ENCODE measurements around the gene AMZ2.
"Not testable (repeated sequence)": the region's sequence is repeated elsewhere in the genome, so short reads cannot be mapped to it uniquely, and the experiment has no call there.

AMZ2 gene

DNA sequence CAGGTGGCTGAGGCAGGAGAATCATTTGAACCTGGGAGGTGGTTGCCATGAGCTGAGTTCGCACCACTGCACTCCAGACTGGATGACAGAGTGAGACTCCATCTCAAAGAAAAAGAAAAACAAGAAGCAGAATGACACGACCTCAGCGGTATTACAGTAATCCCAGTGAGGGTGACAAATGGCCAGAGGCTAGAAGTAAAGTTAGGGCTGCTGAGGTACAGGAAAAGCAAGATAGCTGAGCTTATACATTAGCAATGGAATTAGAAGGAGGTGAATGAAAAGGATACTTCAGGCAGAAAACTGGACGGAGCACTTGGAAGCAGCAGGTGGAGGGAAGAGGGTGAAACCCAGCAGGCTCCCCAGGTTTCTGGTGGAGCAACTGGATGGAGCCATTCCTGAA is 26.1 kb upstream of the AMZ2 start:
- no peak for DNase-seq

DNA sequence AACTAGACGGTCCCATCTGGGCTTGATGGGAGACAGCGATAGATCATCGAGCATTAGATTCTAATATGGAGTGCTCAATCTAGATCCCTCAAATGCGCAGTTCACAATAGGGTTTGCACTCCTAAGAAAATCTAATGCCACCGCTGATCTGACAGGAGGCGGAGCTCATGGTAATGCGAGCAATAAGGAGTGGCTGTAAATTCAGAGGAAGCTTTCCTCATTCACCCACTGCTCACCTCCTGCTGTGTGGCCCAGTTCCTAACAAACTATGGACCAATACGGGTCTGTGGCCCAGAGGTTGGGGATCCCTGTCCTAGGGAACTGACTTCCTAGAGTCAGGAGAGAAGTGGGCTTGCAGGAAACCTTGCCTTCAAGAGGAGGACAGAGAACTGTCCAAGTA is 25.2 kb upstream of the AMZ2 start:
- no peak for DNase-seq

DNA sequence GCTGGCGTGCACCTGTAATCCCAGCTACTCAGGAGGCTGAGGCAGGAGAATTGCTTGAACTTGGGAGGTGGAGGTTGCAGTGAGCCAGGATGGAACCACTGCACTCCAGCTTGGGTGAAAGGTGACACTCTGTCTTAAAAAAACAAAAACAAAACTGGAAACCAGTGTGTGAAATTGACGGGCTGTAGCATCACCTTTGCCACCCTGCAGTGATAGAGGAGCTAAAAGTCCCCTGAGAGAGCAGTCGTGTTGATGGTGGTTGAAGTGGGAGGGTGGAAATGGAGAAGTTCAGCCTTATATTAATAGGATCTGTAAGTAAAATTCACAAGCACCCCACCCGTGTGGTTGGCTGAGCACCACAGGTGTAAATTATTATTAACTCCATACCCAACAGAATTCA is 22.8 kb upstream of the AMZ2 start:
- not testable (repeated sequence) for DNase-seq

GRCh38 chr17:68228039-68228680 is 19.7 kb upstream of the AMZ2 start:
- not testable (repeated sequence) for DNase-seq

- DNase-seq = no peak
Measured at GRCh38 chr17:68228817-68229570, 18.8 kb upstream of the AMZ2 start.

DNA sequence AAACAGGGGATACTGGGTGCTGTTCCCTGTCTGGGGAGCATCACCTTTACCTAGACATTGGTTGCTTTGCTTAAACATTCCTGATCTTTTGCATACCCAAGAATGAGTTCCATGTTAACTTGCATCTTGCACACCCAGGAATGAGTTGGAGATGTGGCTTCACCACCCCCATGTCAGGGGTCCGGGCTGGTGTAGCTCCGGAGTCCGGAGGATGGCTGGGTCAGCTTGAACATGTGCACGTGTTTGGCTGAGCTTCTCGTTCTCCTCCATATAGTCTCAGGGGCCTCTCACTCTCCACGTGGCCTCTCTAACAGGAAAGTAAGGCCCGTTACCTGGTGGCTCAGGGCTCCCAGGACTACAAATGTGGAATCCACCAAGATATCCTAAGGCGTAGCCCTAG is 18.2 kb upstream of the AMZ2 start:
- DNase-seq = no peak

GRCh38 chr17:68231131-68231530 is 16.7 kb upstream of the AMZ2 start:
- not testable (repeated sequence) for DNase-seq

DNA sequence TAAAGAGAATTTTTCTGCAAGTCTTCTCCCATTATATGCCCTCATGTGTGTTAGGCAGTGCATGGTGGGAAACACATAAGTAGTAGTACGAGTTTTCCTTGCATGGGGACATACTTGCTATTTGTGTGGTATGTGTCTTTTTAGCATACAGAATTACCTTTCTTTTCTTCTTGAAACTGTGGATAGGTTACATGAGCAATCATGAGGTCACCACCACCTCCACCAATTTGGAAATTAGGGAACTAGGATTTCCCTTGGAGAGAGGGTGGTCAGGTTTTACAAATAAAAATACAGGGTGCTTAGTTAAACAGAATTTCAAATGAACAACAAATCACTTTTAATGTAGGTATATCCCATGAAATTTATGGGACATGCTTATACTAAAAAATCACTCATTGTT is 16.3 kb upstream of the AMZ2 start:
- DNase-seq = no peak

DNA sequence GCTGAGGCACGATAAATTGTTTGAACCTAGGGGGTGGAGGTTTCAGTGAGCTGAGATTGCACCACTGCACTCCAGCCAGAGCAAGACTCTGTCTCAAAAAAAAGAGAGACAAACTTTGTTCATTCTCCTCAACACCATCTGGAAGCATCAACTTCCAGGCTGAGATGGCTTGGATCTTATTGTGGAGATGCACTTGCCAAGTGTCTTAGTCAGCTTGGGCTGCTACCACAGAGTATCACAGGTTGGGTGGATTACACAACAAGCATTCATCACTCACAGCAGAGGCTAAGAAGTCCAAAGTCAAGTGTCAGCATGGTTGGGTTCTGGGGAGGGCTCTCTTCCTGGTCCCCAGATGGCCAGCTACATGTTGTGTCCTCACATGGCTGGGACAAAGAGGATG is 15.1 kb upstream of the AMZ2 start:
- not testable (repeated sequence) for DNase-seq

DNA sequence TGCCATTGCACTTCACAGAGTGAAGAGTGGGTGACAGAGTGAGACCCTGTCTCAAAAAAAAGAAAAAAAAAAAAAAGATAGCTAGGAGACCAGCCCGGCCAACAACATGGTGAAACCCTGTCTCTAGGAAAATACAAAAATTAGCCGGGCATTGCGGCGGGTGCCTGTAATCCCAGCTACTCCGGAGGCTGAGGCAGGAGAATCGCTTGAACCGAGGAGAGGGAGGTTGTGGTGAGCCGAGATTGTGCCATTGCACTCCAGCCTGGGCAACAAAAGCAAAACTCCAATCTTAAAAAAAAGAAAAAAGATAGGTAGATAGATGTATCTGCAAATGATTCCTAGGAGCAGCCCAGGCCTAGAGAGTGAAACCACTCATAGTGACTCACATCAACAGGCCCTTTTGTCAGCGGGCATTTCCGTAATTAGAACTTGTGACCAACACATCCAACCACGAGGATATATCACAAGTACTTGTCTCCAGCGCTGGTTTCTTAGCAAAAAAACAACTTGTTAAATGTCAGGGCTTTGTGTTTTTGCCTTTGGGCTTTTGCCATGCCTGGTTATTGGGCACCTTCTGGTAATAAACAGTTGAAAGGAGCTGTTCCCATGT is 13.0 kb upstream of the AMZ2 start:
- not testable (repeated sequence) for DNase-seq

DNA sequence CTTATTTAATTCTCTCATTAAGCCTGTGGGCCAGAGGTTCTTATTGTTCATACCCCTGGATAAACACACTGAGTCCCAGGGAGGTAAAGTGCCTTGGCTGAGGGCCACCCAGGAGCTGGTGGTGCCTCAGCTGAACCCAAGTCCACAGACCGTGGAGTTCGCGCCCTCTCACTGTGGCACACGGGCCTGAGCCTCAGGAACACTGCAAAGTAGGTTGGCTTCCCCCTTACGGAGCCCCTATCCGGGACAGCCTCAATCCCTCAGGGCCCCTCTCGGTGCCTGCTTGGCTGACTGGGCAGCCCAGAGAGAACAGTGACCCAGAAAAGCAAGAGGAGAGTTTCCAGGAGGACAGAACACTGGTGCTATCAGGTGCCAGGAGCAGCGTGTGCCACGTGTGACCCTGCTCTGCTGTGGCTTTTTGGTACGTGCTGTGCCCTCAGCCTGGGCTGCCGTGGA is 12.5 kb upstream of the AMZ2 start:
- DNase-seq = not testable (repeated sequence)

- not testable (repeated sequence) for DNase-seq
Measured at GRCh38 chr17:68237369-68238163, 10.3 kb upstream of the AMZ2 start.

DNA sequence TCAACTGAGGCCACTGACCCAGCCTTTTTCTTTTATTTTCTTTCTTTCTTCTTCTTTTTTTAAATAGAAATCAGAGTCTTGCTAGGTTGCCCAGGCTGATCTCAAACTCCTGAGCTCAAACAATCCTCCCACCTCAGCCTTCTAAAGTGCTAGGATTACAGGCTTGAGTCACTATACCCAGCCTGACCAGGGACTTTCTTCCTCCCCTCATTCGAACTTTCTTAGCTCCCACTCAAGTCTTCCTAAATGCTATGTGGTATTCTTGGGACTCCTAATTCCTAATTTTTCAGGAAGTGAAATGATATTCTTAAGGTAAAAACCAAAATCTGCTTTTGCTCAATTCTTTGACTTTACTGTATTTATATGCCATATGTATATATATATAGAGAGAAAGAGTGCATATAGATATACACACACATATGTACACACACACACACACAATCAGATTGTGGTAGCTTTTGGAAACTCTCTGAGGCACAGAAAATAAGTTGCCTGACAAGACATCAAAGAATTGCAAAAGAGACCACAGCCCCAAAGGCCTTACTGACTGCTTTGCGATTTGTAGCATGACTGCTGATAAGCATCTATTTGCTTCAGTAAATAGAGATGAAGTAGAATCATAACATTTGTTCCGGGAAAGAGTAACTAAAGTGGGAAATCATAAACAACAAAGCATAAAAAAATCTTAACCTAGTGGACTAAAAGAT is 9.5 kb upstream of the AMZ2 start:
- DNase-seq = no peak

DNA sequence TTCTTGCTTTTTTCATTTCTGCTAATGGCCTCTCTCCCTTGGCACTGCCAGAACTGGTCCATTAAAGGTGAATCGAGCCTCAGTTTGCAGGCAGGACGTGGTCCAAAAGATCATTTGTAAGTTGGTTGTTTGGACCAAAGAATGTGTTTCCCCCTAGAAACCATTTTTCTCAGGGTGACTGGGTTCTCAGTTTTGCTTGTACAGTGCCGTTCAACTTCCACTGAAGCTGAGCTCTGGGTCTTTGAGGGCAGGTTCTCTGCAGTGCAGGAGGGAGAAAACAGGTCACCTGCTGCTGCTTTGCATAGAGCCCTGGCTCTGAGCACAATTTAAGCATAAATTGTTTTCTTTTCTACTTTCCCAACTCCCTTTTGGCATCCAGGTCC is 9.0 kb upstream of the AMZ2 start:
- no peak for DNase-seq

DNA sequence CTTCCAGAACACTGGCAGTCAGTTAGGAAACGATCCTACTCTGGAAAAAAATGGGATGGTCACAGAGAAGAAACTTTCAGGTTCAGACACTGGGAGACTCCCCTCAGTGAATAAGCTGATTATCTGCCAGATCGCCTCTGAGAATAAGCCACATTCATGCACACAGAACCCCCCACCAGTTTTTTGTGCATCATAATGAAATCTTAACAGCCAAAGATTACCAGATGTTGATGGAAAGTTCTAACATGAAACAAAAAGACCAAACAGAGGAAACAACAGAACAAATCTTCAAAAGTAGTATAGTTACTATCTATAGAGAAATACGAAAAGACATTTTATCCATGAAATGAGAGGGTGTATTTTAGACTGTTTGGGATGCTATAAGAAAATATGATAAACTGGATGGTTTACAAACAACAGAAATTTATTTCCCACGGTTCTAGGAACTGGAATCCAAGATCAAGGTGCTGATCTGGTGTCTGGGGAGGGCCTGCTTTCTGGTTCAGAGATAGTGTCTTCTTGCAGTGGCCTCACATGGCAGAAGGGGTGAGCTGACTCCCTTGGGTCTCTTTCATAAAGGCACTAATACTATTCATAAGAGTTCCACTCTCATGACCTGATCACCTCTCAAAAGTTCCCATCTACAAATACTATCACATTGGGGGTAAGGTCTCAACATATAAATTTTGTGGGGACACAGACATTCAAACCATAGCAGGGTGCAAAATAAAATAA is 8.0 kb upstream of the AMZ2 start:
- no peak for DNase-seq

DNA sequence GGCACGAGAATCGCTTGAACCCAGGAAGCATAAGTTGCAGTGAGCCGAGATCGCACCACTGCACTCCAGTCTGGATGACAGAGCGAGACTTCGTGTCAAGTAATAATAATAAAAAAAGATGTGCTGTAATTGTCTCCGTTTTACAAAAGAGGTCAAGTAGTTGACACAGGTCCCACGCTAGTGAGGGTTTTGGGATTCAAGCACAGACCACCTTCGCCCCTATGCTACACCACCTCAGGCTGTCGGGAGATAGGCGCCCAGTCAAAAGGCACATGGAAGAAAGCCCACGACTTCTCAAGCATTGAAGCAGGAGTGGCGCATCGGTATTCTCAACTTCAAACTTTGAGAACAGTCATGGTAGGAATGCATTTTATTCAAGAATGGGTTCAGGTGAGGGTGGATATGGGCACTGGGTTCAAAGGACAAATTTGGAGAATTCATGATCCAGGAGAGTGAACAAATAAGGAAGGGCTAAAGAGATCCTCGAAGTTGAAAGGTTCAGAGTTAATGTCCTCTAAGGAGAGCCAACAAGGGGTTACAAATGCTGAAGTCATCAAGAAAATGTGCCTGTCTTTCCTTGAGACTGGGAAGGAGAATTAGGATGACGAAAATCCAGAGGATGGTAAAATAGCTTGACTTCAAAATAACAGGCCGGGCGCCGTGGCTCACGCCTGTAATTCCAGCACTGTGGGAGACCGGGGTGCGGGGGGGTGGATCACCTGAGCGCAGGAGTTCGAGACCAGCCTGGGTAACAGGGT is 1.4 kb upstream of the AMZ2 start:
- DNase-seq = no peak

GRCh38 chr17:68248199-68248825 is 469 bp downstream of the AMZ2 start:
- no peak for DNase-seq

- no peak for DNase-seq
Measured at GRCh38 chr17:68248891-68249290, 1.0 kb downstream of the AMZ2 start.

DNA sequence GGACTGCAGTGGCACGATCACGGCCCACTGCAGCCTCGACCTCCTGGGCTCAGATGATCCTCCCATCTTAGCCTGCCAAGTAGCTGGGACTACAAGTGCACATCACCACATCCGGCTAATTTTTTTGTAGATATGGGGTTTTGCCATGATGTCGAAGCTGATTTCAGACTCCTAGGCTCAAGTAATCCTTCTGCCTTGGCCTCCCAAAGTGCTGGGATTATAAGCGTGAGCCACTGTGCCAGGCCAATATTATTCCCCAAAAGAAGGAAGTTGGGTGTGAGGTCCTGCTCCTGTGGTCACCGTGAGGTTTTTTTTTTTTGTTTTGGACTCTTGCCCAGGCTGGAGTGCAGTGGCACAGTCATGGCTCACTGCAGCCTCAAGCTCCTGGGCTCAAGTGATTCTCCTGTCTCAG is 1.5 kb downstream of the AMZ2 start:
- DNase-seq = no peak

DNA sequence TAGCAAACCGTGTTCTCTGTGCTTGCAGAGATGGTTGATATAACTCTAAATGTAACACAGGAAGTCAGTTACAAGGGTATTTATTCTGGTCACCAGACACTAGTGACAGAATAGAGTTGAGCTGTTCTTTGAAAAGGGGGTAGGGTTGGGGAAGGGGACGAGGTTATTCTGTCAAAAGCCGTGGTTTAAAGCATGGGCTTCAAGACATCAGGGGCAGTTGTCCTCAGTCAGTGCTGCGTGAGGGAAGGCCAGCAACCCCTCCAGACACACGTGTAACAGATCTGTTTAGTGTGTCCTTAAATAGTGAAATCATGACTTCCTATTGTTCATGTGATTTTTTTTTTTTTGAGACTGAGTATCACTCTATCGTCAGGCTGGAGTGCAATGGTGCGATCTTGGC is 5.6 kb downstream of the AMZ2 start:
- DNase-seq = not testable (repeated sequence)

GRCh38 chr17:68255151-68255550 is 7.3 kb downstream of the AMZ2 start:
- DNase-seq = no peak
